Measurements from ENCODE around the gene SLC24A3.
A peak's percentile ranks its signal among the peaks of the same experiment; 100 is the strongest.

The SLC24A3 gene

GRCh38 chr20:19292254-19292653 is 79.8 kb downstream of the SLC24A3 start (continued):
- TF ChIP-seq AEBP2 (tag by site-specific recombination; IDR thresholded peaks at IDR 0.05; ENCODE audit: borderline replicate concordance) (no peak), ZNF610 (tag by site-specific recombination; IDR thresholded peaks at IDR 0.05; ENCODE audit: borderline replicate concordance) (no peak), SCRT1 (tag by site-specific recombination; IDR thresholded peaks at IDR 0.05; ENCODE audit: borderline replicate concordance) (no peak), ZFP41 (tag by site-specific recombination; IDR thresholded peaks at IDR 0.05; ENCODE audit: borderline replicate concordance) (no peak), KLF7 (tag by site-specific recombination; IDR thresholded peaks at IDR 0.05; ENCODE audit: borderline replicate concordance) (no peak), ZNF302 (tag by site-specific recombination; IDR thresholded peaks at IDR 0.05; ENCODE audit: low read depth) (no peak)

GRCh38 chr20:19295076-19295475 is 82.6 kb downstream of the SLC24A3 start:
- H3K36me3 ChIP-seq (ENCODE audit: control insufficient read depth in 2 of 2, insufficient read depth in 1 of 2, low read length in 2 of 2), result no peaks in the 10 kb centered on the region
- ChIA-PET POLR2A (no interaction called here), CTCF (interaction anchor here (0.9 kb wide), 1 partner anchor 8 kb away, joined by 11 read pairs; no protein-coding TSS in a partner anchor)
- no peak overlapping the region for H3K27ac ChIP-seq (ENCODE audit: extremely low read depth, low read depth, low read length)
- H3K4me1 ChIP-seq (ENCODE audit: control insufficient read depth, insufficient read depth, low read length), result no peaks in the 10 kb centered on the region
- no peaks in the 10 kb centered on the region for H3K9me3 ChIP-seq (ENCODE audit: control insufficient read depth, insufficient read depth, low read depth, low read length)
- no peak overlapping the region for H3K4me3 ChIP-seq (ENCODE audit: low read depth, low read length)
- no peak for TF ChIP-seq ZNF426 (tag by site-specific recombination; IDR thresholded peaks at IDR 0.05)
- no peak for TF ChIP-seq ZNF561 (tag by site-specific recombination; IDR thresholded peaks at IDR 0.05; ENCODE audit: borderline replicate concordance)
- TF ChIP-seq ZNF280D (tag by site-specific recombination; IDR thresholded peaks at IDR 0.05), result no peak
- TF ChIP-seq BCL11A (tag by site-specific recombination; IDR thresholded peaks at IDR 0.05; ENCODE audit: low read depth), result no peak
- no peak for TF ChIP-seq GLI2 (tag by site-specific recombination; IDR thresholded peaks at IDR 0.05; ENCODE audit: borderline replicate concordance, low read depth)
- TF ChIP-seq ZNF202 (tag by site-specific recombination; IDR thresholded peaks at IDR 0.05; ENCODE audit: borderline replicate concordance), result no peak
- TF ChIP-seq ZNF510 (tag by site-specific recombination; IDR thresholded peaks at IDR 0.05; ENCODE audit: insufficient replicate concordance), result no peak
- no peak for TF ChIP-seq ZSCAN23 (tag by site-specific recombination; IDR thresholded peaks at IDR 0.05)
- no peak for TF ChIP-seq ZNF488 (tag by site-specific recombination; IDR thresholded peaks at IDR 0.05)

GRCh38 chr20:19298652-19299051 is 86.2 kb downstream of the SLC24A3 start:
- CTCF ChIA-PET, result interaction anchor here (1.5 kb wide), 1 partner anchor 12 kb away, joined by 4 read pairs; no protein-coding TSS in a partner anchor
- Histone ChIP-seq H3K27ac (ENCODE audit: extremely low read depth, low read depth, low read length) (no peak overlapping the region), H3K36me3 (ENCODE audit: control insufficient read depth in 2 of 2, insufficient read depth in 1 of 2, low read length in 2 of 2) (no peaks in the 10 kb centered on the region), H3K4me1 (ENCODE audit: control insufficient read depth, insufficient read depth, low read length) (no peaks in the 10 kb centered on the region), H3K9me3 (ENCODE audit: control insufficient read depth, insufficient read depth, low read depth, low read length) (no peaks in the 10 kb centered on the region), H3K4me3 (ENCODE audit: low read depth, low read length) (no peak overlapping the region)
- POLR2A ChIA-PET, result no interaction called here
- TF ChIP-seq ZNF280C (tag by site-specific recombination; IDR thresholded peaks at IDR 0.05) (no peak), ZNF37A (tag by site-specific recombination; IDR thresholded peaks at IDR 0.05) (peak; percentile 84)
